HFF-Myc (cell line): ENCODE data around the gene DDX56.

Source experiments
- DNase-seq: peaks from one replicate; pipeline ENCODE4 v3.0.0-alpha.2; 2011; ENCODE audit warnings: low read depth; ENCODE audit errors: extremely low read depth
- H3K4me3 ChIP-seq: replicated peaks from 2 replicates; pipeline ENCODE4 v1.5.1; 2011; ENCODE audit warnings: low read depth, mild to moderate bottlenecking, control low read depth, low read length
- TF ChIP-seq, protein P1 (sequence below): IDR thresholded peaks from 2 replicates; pipeline ENCODE4 v1.5.1; 2012; ENCODE audit warnings: mild to moderate bottlenecking, low read depth, low read length, control low read depth; ENCODE audit errors: missing control alignments

The DDX56 gene

DNA sequence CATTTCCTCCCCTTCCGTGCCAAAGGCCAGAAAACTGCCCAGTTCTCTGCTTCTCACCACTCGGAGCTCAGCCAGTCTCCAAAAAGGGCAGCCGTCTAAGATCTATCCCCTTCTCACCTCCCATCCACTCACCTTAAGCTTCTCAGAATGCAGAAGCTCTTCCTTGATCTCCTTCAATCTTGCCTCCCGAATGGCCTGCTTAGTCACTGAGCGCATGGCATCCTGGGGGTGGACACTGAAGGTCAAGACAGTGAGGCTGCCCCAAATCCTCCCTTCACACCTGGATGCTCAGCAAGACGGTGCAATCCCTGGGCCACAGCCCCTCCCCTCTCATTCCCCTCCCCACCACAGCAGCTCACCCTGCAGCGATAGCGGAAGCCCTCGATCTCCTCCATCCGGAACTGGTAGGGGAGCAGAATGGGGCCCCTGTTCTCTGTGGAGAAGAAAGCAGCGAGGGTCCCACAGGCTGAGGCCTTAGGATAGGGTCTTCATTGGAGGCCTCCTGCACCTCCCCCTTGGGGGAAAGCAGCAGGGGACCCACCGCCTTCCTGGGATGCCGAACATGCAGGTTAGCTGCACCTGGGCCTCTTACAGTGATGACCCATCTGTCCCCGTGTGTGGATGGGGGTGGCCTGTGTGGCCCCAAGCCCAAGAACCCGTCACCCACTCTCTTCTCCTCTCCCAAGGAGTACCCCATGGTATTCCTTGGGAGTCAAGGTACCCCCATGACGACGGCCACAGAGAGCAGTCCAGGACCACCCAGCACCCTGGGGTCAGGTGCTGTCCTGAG is 4.7 kb downstream of the DDX56 start:
- DNase-seq: no peak
- H3K4me3 ChIP-seq: no peak overlapping the region
- TF ChIP-seq, protein P1, sequence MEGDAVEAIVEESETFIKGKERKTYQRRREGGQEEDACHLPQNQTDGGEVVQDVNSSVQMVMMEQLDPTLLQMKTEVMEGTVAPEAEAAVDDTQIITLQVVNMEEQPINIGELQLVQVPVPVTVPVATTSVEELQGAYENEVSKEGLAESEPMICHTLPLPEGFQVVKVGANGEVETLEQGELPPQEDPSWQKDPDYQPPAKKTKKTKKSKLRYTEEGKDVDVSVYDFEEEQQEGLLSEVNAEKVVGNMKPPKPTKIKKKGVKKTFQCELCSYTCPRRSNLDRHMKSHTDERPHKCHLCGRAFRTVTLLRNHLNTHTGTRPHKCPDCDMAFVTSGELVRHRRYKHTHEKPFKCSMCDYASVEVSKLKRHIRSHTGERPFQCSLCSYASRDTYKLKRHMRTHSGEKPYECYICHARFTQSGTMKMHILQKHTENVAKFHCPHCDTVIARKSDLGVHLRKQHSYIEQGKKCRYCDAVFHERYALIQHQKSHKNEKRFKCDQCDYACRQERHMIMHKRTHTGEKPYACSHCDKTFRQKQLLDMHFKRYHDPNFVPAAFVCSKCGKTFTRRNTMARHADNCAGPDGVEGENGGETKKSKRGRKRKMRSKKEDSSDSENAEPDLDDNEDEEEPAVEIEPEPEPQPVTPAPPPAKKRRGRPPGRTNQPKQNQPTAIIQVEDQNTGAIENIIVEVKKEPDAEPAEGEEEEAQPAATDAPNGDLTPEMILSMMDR: no peak

DNA sequence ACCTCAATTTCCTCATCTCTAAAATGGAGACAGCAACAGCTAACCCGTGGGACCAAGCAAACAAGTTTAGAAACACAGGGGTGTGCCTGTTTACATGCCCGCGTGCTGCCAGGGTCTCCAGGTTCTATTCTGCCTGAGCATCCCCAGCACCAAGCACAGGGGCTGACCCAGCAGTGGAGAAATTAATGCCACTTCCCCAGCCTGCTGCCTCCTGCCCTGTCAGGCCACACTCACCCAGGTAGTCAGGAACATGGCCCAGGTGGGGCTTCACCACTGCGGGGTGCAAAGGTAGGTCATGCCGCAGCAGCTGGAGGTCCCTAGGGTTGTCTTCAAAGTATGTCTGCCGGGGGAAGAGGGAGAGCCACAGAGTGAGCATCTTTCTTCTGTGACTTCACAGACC is 5.8 kb downstream of the DDX56 start:
- no peak for DNase-seq
- TF ChIP-seq, protein P1: no peak
- no peak overlapping the region for H3K4me3 ChIP-seq

DNA sequence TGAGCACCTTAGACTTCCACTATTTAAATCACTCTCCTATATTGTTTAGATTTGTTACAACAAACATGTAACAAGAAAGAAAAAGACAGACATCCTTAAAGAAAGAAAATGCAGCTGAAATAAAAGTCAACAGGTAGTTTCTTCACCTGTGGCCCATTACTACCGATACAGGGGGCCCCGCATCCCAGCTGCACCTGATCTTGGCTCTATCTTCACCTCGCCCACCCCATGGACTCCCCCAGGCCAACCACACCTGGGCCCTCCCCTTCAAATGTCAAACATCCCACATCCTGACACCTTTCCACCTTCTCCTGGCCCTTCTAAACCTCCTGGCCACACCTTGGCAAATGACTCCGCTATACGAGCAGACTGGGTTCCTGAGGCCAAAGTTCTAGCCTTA is 7.0 kb downstream of the DDX56 start:
- H3K4me3 ChIP-seq: no peak overlapping the region
- DNase-seq: no peak
- TF ChIP-seq, protein P1: no peak

DNA sequence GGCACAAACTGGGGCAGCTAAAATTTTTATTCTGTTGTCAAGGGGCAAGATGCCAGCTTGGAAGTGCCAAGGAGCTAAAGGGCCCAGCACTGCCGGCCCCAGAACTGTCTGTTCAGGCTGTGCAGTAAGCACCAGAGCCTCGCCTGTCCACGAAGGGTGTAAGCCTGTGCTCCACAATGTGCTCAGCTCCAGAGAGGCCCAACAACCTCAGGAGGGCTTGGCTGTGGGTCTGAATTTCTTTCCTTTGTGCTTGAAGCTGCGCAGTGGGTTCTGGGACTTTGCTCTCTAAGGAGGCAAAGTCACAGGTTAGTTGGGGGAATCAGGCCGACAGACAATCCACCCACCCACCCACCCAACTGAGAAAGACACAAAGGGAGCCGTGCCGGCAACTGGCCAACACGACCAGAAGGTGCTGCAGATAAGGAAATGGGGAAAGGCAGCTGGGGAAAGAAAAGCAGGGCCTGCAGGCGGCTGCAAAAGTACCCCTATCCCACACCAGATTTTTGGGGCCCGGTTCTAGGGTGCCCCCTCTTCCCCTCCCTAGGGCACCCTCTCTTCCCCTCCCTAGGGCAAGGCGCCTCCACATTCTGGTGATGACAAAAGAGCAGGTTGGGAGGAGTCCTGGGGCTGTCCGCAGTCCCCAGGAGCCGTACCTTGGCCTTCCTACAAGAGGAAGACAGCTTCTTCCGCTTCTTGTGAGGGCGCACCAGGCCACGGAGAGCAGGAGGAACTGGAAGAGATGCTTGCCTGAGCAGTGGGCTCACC is 7.7 kb downstream of the DDX56 start:
- no peak overlapping the region for H3K4me3 ChIP-seq
- TF ChIP-seq, protein P1: no peak
- no peak for DNase-seq

DNA sequence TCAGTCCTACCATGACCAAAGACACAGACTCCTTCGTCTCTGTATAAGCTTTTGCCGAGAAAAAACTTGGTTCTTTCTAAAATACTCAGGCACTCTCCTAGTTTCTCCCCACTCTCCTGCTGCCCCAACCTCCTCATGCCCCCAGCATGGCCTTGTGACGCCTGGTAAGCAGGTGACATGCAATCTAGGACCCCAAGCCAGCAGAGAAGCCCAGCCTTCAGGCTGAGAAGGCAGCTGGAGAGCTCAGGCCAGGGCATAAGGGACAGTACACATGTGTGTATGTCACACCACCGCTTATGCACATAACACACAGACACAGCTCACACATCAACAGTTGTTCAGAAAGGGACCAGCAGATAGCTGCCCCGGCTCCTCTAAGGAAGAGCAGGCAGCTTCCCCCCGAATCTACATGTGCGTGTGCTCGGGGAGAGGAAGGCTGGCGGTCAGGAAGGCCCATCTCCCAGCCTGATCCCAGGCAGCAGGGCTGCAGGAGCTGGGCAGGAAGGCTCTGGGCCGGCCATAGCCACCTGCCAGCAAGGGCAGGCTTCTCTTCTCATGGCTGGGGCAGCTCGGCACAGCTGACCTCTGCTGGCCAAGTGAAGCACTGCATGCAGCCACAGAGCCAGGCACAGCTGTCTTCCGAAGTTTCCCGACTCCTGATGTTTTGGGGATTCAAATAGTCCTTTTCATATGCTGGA is 8.5 kb downstream of the DDX56 start:
- DNase-seq: peak; percentile 30

DNA sequence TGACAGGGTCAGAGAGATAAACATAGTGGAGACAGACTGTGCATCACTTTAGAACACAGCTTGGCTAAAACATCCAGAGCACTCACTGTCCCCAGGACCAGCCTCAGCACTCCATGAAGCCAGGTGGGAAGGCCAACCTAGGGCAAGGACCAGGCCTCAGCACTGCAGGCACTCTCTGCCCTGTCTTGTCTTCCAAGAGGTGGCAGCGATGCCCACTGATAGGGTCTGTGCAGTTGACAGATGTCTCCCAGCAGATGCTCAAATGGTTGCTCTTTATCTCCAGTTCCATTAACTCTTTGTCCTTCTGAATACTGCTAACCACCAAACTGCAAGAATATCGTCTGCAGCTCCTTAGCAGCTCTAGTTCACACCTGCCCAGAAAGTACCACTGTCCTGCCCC is 9.1 kb downstream of the DDX56 start:
- TF ChIP-seq, protein P1: no peak
- no peak for DNase-seq
- H3K4me3 ChIP-seq: no peak overlapping the region

More for the DNA sequence above, 8.5 kb downstream of the DDX56 start:
- no peak overlapping the region for H3K4me3 ChIP-seq
- TF ChIP-seq, protein P1: peak; percentile 94
